Activated CD8-positive, alpha-beta memory T cell treated with anti-CD3 and anti-CD28 coated beads, Interleukin-2, amount 50 U/mL, for 4 hours (primary cell): Measurements from ENCODE around the gene STX10.

ENCODE experiments used
- DNase-seq: peaks from one replicate; pipeline ENCODE4 v3.0.0-alpha.2; 2020

Gene STX10

GRCh38 chr19:13138916-13139198 is 11.3 kb downstream of the STX10 start:
- DNase-seq = no peak

DNA sequence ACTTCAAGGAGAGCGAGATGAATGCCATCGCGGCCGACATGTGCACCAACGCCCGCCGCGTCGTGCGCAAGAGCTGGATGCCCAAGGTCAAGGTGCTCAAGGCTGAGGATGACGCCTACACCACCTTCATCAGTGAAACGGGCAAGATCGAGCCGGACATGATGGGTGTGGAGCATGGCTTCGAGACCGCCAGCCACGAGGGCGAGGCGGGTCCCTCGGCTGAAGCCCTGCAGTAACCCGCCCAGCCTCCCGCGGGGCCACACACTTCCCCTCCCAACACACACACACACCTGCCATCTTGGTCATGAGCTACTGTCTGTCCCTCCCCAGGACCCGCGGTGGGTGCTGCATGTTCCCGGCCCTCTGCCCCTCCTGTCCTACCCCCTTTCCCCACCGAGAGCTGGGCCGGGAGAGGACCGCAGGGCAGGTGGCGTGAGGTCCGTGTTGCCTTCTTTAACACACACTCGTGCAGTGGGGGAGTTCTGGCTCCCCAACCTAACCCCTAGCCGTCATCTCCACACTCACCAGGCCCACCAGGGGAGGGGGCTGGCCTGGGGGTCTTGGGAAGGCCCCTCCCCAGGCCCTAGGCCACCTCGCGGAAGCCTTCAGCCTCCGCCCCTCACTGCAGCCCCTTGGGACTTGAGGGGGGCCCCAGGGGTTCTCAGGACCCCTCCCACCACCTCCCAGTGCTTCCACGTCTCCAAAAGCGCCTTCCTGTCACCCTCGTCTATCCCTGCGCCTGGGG is 11.8 kb downstream of the STX10 start:
- DNase-seq = no peak

DNA sequence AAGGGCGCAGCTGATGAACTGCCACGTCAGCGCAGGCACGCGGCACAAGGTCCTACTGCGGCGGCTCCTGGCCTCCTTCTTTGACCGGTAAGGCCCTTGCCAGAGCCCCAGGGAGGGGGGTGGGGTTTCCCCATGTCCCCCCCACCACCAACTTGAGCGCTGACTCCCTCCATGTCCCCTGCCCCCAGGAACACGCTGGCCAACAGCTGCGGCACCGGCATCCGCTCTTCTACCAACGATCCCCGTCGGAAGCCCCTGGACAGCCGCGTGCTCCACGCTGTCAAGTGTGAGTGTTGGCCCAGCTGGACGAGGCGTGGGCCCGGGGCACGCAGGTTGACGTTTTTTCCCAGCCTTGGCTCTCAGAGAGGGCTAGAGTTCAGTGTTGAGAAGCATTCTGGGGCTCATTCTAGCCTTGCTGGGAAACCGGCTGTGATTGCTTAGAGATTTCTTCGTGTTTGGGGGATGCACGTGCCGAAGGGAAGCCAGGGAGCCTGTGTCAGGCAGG is 12.8 kb downstream of the STX10 start:
- DNase-seq = no peak

- no peak for DNase-seq
Observed at GRCh38 chr19:13135068-13136062, 14.8 kb downstream of the STX10 start.

GRCh38 chr19:13134626-13135025 is 15.5 kb downstream of the STX10 start:
- DNase-seq = no peak

GRCh38 chr19:13133241-13133870 is 16.8 kb downstream of the STX10 start:
- no peak for DNase-seq

- DNase-seq = peak; percentile 45
Observed at GRCh38 chr19:13132471-13133180, 17.5 kb downstream of the STX10 start.

GRCh38 chr19:13130886-13131490 is 19.2 kb downstream of the STX10 start:
- DNase-seq = no peak

- DNase-seq = no peak
Observed at GRCh38 chr19:13129384-13129783, 20.8 kb downstream of the STX10 start.

GRCh38 chr19:13128583-13128982 is 21.6 kb downstream of the STX10 start:
- DNase-seq = no peak

DNA sequence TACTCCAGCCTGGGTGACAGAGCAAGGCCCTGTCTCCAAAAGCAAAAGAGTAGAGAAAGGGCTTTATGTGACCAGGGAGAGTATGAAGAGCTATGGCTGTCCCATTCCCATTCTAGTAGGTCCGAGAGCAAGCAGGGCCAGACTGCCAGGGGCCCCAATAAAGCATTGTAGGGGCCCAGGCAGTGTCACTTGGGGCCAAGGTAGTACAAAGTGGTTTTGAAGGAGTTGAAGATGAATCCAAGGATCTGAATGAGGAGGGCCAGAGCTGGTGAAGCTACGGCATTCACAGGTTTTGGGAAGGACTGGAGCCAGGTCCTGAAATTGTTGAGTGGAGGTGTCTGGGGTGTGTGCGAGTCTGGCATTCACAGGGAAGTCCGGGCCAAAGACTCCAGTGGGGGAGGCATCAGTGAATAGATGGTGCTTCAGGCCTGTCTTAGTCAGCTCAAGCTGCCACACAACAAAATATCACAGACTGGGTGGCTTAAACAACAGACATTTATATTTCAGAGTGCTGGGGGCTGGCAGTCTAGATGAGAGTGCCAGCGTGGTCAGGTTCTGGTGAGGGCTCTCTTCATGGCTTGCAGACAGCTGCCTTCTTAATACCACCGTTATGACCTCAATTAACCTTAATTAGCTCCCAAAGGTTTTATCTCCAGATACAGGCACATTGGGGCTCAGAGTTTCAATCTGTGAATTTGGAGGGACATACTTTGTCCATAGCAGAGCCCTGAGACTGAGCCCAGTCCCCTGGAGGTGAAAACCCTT is 22.2 kb downstream of the STX10 start:
- no peak for DNase-seq

DNA sequence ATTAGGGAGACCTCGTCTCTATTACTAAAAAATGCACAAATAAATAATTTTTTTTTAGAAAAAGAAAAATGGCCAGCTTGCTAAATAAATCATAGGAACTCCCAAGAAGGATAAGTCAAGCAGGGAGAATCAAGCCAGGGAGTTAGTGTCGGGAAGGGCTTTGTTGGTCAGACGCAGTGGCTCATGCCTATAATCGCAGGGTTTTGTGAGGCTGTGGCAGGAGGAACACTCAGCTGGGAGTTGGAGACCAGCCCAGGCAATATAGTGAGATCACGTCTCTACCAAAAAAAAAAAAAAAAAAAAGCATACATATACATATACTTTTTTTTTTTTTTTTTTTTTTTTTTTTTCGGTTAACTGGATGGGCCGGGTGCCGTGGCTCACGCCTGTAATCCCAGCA is 23.1 kb downstream of the STX10 start:
- no peak for DNase-seq

DNA sequence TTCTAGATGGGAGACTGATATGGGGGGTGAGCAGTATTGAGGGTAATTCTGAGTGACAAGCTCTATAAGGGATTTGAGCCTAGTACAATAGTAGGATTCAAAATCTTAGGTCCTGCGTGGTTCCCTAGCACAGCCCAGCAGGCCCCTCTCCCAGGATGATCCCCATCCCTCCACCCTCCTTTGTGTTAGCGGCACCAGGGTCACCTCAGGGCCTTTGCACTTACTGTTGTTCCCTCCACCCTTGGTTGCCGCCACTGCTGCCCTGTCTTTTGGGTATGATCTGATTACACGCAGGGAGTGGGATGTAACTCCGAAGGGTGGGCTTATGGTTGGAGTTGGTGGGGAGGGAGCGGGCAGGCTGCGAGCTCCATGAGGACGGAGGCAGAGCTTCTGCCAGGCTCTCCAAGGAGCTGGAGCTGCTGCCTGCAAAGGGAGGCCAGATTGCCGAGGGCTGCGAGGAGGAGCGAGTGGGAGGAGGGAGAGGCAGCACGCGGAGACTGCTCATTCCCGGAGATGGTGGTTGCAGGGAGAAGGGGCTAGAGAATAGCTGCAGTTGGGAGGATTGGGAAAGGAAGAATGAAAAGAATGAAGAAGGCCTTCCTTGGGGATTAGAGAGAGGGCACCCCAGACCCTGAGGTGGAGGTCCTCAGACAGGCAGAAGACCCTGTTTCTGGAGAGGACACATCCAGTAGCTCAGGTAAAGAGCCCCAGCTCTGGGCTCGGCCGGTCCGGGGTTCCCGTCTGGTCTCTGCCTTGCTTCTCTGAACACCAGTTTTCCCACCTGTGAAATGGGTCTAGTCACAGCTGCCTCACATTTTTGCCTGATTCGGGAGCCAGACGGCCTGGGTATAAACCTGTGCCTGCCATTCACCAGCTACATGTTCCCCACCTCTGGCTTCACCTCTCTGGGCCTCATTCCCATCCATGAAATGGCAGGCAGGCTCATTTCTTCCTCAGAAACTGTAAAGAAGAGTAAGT is 26.9 kb downstream of the STX10 start:
- DNase-seq = no peak

GRCh38 chr19:13122275-13122878 is 27.8 kb downstream of the STX10 start:
- DNase-seq = no peak

- DNase-seq = no peak
Observed at GRCh38 chr19:13121551-13122274, 28.5 kb downstream of the STX10 start.

GRCh38 chr19:13120817-13121216 is 29.4 kb downstream of the STX10 start:
- no peak for DNase-seq

DNA sequence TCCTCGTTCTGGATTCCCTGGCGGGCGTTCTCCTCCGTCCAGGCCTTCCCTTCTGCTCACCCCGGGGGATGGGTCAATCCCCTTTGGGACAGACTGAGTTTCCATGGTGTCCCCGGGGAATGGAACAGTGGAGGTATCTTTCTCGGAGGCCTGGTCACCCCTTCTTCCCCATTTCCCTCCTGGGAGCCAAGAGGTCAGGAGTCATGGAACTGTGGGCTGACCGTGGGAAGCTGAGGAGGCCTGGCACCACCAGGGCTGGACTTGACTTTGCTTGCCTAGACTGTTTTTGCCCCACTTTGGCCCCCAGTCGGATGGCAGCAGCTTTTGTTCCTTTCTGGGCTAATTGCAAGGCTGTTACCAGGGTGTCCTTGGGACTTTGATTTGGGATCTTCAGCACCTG is 30.1 kb downstream of the STX10 start:
- DNase-seq = no peak

- DNase-seq = no peak
Observed at GRCh38 chr19:13119627-13120026, 30.5 kb downstream of the STX10 start.
